Endothelial cell of umbilical vein (primary cell): ENCODE results near the gene TBL2. TPM values are rescaled to one million over a fixed set of nuclear protein-coding genes. Genes with fewer than 3 reads are reported as not detected.
"Not testable (repeated sequence)": the region's sequence is repeated elsewhere in the genome, so short reads cannot be mapped to it uniquely, and the experiment has no call there.

ENCODE experiments used
- BruUV-seq: library from RNA; stranded (reverse); fragments of 400-500 nt; replicated peaks from 2 replicates; lab custom pipeline; 2021; lab: Mats Ljungman, UMichigan
- CTCF ChIA-PET: fragments of 300-600, 350-600 bp; sonication (Branson Sonifier 250); formaldehyde crosslinking; loops from one replicate; lab custom pipeline; 2021; ENCODE audit warnings: antibody characterized with exemption, inconsistent platforms; lab: Charles Lee
- POLR2A ChIA-PET: fragments of 300-600, 350-600 bp; sonication (Branson Sonifier 250); formaldehyde crosslinking; loops from one replicate; lab custom pipeline; 2021; ENCODE audit warnings: antibody characterized with exemption, inconsistent platforms; lab: Charles Lee
- DNase-seq: peaks from one replicate; pipeline ENCODE4 v3.0.0-alpha.2; 2011; ENCODE audit warnings: low read depth, low spot score
- FAIRE-seq: peaks from 2 replicates; lab custom pipeline; 2011; peaks lifted over from hg19 to GRCh38; lab: Jason Lieb, UNC
- H2AFZ ChIP-seq: 2 replicates; pipeline ENCODE4 v1.6.0; 2012; ENCODE audit warnings: low read depth, low read length, control low read depth, inconsistent platforms
- H3K27ac ChIP-seq: 2 replicates; pipeline ENCODE4 v1.5.1; 2011; ENCODE audit warnings: low read depth, mild to moderate bottlenecking, control low read depth, low read length, moderate library complexity; ENCODE audit not compliant: insufficient read depth
- H3K27me3 ChIP-seq, 2 experiments: 2 replicates each; pipeline versions ENCODE4 v1.6.0 to v1.6.1; 2011; ENCODE audit warnings: low read length in 2 of 2, mixed read lengths in 1 of 2; ENCODE audit not compliant: control insufficient read depth in 2 of 2, insufficient read depth in 2 of 2
- H3K36me3 ChIP-seq, 2 experiments: 2 replicates in 1 of 2; 3 replicates in 1 of 2; pipeline ENCODE4 v1.5.1; 2011; ENCODE audit warnings: low read length in 2 of 2, mild to moderate bottlenecking in 1 of 2, moderate library complexity in 1 of 2; ENCODE audit not compliant: control insufficient read depth in 2 of 2, insufficient read depth in 2 of 2; ENCODE audit errors: extremely low read depth in 1 of 2
- H3K4me1 ChIP-seq: 3 replicates; pipeline ENCODE4 v1.5.1; 2011; ENCODE audit warnings: mild to moderate bottlenecking, low read length; ENCODE audit not compliant: control insufficient read depth, insufficient read depth; ENCODE audit errors: extremely low read depth
- H3K4me2 ChIP-seq: 2 replicates; pipeline ENCODE4 v1.6.1; 2011; ENCODE audit warnings: low read length, control low read depth, mixed read lengths; ENCODE audit not compliant: insufficient read depth
- H3K4me3 ChIP-seq, 3 experiments: fragments of 200-600 bp in 1 of 3; sonication (generic), shearing (Covaris generic) in 1 of 3; replicated peaks in 1 of 3; 2 replicates each; pipeline ENCODE4 v1.5.1; 2011 to 2016; ENCODE audit warnings: control low read depth in 3 of 3, low read length in 3 of 3, mild to moderate bottlenecking in 2 of 3, inconsistent platforms in 1 of 3, low read depth in 1 of 3, moderate library complexity in 1 of 3; ENCODE audit not compliant: insufficient read depth in 1 of 3
- H3K79me2 ChIP-seq: 2 replicates; pipeline ENCODE4 v1.6.0; 2012; ENCODE audit warnings: low read length, inconsistent platforms; ENCODE audit not compliant: control insufficient read depth, insufficient read depth
- H3K9ac ChIP-seq: replicated peaks from 2 replicates; pipeline ENCODE3; 2011; ENCODE audit warnings: low read length, control low read depth; ENCODE audit not compliant: insufficient read depth; ENCODE audit errors: extremely low read depth
- H3K9me1 ChIP-seq: replicated peaks from 3 replicates; pipeline ENCODE4 v1.6.0; 2011; ENCODE audit warnings: mild to moderate bottlenecking, low read length; ENCODE audit not compliant: control insufficient read depth, insufficient read depth; ENCODE audit errors: extremely low read depth
- H3K9me3 ChIP-seq: replicated peaks from 2 replicates; pipeline ENCODE4 v1.5.1; 2012; ENCODE audit warnings: low read length, inconsistent platforms; ENCODE audit not compliant: control insufficient read depth, insufficient read depth
- H4K20me1 ChIP-seq: replicated peaks from 2 replicates; pipeline ENCODE3; 2011; ENCODE audit warnings: mild to moderate bottlenecking, low read length; ENCODE audit not compliant: control insufficient read depth, insufficient read depth; ENCODE audit errors: extremely low read depth
- EZH2 ChIP-seq: IDR thresholded peaks from 2 replicates; pipeline ENCODE4 v1.6.1; 2012; ENCODE audit warnings: borderline replicate concordance, low read depth, mild to moderate bottlenecking, moderate library complexity, low read length, inconsistent platforms; ENCODE audit not compliant: severe bottlenecking
- FOS ChIP-seq: IDR thresholded peaks from 2 replicates; pipeline ENCODE4 v1.6.1; 2011; ENCODE audit warnings: mild to moderate bottlenecking, low read length, moderate library complexity, borderline replicate concordance; ENCODE audit not compliant: insufficient read depth
- GATA2 ChIP-seq: IDR thresholded peaks from 2 replicates; pipeline ENCODE4 v1.7.0; 2011; ENCODE audit warnings: low read depth, mild to moderate bottlenecking, moderate library complexity, mixed read lengths, low read length; ENCODE audit not compliant: insufficient read length, insufficient read depth
- JUN ChIP-seq: IDR thresholded peaks from 2 replicates; pipeline ENCODE4 v1.6.1; 2011; ENCODE audit warnings: borderline replicate concordance, low read depth; ENCODE audit not compliant: insufficient read length, insufficient read depth
- MYC ChIP-seq: IDR thresholded peaks from one replicate; pipeline ENCODE4 v1.6.1; 2011; ENCODE audit warnings: mild to moderate bottlenecking, low read depth, low read length
- POLR2A ChIP-seq: IDR thresholded peaks from 2 replicates; pipeline ENCODE4 v1.6.1; 2012; ENCODE audit warnings: low read depth, mild to moderate bottlenecking, control low read depth, low read length
- POLR2AphosphoS5 ChIP-seq: IDR thresholded peaks from 2 replicates; pipeline ENCODE4 v1.6.1; 2012; ENCODE audit warnings: low read depth, mild to moderate bottlenecking, control low read depth, low read length, moderate library complexity; ENCODE audit not compliant: insufficient read depth
- dilution Hi-C: fragments of 300-500 bp; cut with MboI; formaldehyde crosslinking; loops from one replicate; pipeline ENCODE4 v1.15.0; 2019; ENCODE audit warnings: low sequenced_read_pairs; ENCODE audit not compliant: extremely low pct_ligation_motif_present
- intact Hi-C: fragments of 100-400 bp; cut with micrococcal nuclease; formaldehyde crosslinking; loops from one replicate; pipeline ENCODE4 v1.10.0; 2022
- polyA plus RNA-seq, 4 experiments: library from polyadenylated mRNA; depleted of rRNA in 3 of 4; stranded (reverse) in 3 of 4; unstranded in 1 of 4; fragments of >200 nt; gene quantifications; 2 replicates each; pipeline versions ENCODE4 v1.2.1 to v1.2.3, GENCODE V29; 2011 to 2012; ENCODE audit warnings: missing spikeins in 1 of 4
- total RNA-seq: library from RNA; stranded (reverse); gene quantifications from 2 replicates; pipeline ENCODE4 v1.2.3, GENCODE V29; 2021
- TF ChIP-seq, protein P1 (sequence below): IDR thresholded peaks from 2 replicates; pipeline ENCODE4 v1.6.1; 2011; ENCODE audit not compliant: insufficient read depth, insufficient read length
- TF ChIP-seq, protein P2 (sequence below), 2 donors: IDR thresholded peaks; 1 replicate in 1 of 2; 2 replicates in 1 of 2; pipeline ENCODE4 v1.5.1; 2011; ENCODE audit warnings: low read length in 2 of 2, mild to moderate bottlenecking in 2 of 2, moderate library complexity in 2 of 2, control low read depth in 1 of 2, inconsistent platforms in 1 of 2, low read depth in 1 of 2; ENCODE audit not compliant: insufficient read depth in 1 of 2; ENCODE audit errors: extremely low read depth in 1 of 2

TBL2 gene
- total and polyA plus RNA-seq, 2 donors (not counting 3 experiments of a cell fraction or from before 2014, with no cell fraction given): 38.6 to 48.4 TPM

DNA sequence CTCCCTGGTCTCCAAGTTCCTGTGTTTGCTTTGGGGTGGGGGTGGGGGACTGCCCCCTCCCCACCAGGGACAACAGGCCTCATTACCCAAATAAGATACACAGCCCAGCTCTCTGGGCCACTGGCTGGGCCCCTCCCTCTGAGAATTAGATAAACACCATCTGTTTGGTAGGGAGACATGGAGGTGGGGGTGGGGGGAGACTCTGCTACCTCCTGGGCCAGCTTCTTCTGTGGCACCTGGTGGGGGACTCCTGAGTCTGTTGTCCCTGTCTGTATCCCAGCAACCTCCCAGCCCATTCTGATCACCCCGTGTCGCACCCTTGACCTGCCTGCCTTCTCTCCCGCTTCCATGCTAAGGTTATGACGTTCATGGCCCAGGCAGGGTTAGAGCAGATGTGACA is 40.2 kb upstream of the TBL2 start:
- no peaks in the 10 kb centered on the region for H3K79me2 ChIP-seq
- dilution Hi-C loops (no loop called here), intact Hi-C loops (no loop called here)
- H3K9ac ChIP-seq: no peak overlapping the region
- no peak overlapping the region for H2AFZ ChIP-seq
- DNase-seq: no peak
- no peak overlapping the region for H3K4me3 ChIP-seq
- CTCF ChIA-PET: interaction anchor here (1.0 to 5.7 kb wide), 3 partner anchors 12 to 116 kb away, joined by 3 to 46 read pairs (median 4); partner anchors contain the start of gene VPS37D
- no peaks in the 10 kb centered on the region for H3K4me1 ChIP-seq
- peaks cover 16 to 18% of the 10 kb centered on the region in 2 experiments for H3K27me3 ChIP-seq
- no peaks in the 10 kb centered on the region for H4K20me1 ChIP-seq
- H3K9me3 ChIP-seq: no peaks in the 10 kb centered on the region
- H3K9me1 ChIP-seq: no peaks in the 10 kb centered on the region
- TF ChIP-seq POLR2A (no peak), POLR2AphosphoS5 (no peak), FOS (no peak), EZH2 (no peak), GATA2 (no peak), JUN (no peak), MYC (no peak)
- TF ChIP-seq, protein P1, sequence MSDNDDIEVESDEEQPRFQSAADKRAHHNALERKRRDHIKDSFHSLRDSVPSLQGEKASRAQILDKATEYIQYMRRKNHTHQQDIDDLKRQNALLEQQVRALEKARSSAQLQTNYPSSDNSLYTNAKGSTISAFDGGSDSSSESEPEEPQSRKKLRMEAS: no peak
- TF ChIP-seq, protein P2, sequence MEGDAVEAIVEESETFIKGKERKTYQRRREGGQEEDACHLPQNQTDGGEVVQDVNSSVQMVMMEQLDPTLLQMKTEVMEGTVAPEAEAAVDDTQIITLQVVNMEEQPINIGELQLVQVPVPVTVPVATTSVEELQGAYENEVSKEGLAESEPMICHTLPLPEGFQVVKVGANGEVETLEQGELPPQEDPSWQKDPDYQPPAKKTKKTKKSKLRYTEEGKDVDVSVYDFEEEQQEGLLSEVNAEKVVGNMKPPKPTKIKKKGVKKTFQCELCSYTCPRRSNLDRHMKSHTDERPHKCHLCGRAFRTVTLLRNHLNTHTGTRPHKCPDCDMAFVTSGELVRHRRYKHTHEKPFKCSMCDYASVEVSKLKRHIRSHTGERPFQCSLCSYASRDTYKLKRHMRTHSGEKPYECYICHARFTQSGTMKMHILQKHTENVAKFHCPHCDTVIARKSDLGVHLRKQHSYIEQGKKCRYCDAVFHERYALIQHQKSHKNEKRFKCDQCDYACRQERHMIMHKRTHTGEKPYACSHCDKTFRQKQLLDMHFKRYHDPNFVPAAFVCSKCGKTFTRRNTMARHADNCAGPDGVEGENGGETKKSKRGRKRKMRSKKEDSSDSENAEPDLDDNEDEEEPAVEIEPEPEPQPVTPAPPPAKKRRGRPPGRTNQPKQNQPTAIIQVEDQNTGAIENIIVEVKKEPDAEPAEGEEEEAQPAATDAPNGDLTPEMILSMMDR (IDR thresholded peaks at IDR 0.05; ENCODE audit: extremely low read depth in 1 of 2, insufficient read depth in 1 of 2, low read depth in 1 of 2, low read length in 2 of 2): no peak
- FAIRE-seq: no peak
- POLR2A ChIA-PET: no interaction called here
- no peak overlapping the region for H3K27ac ChIP-seq
- BruUV-seq: no TSS peak
- no peak overlapping the region for H3K4me2 ChIP-seq
- H3K36me3 ChIP-seq: no peaks in the 10 kb centered on the region

DNA sequence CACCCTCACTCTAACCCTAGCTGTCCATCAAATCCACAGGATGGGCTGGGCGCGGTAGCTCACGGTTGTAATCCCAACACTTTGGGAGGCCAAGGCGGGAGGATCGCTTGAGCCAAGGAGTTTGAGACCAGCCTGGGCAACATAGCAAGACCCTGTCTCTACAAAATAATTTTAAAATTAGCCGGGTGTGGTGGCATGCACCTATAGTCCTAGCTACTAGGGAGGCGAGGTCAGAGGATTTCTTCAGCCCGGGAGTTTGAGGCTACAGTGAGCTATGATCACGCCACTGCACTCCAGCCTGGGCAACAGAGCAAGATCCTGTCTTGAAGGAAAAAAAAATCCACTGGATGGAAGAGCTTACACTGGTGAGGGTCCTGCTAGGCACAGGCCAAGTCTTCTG is 39.1 kb upstream of the TBL2 start:
- FAIRE-seq, BruUV-seq, H3K4me1 ChIP-seq, H3K36me3 ChIP-seq, H3K79me2 ChIP-seq, H4K20me1 ChIP-seq, H3K9me1 ChIP-seq, H2AFZ ChIP-seq, H3K4me3 ChIP-seq, H3K27ac ChIP-seq, H3K27me3 ChIP-seq, H3K9me3 ChIP-seq, dilution Hi-C loops, POLR2A ChIA-PET, H3K9ac ChIP-seq, intact Hi-C loops, H3K4me2 ChIP-seq, DNase-seq: not testable (repeated sequence)
- CTCF ChIA-PET: interaction anchor here (1.0 to 15.1 kb wide), 4 partner anchors 11 to 117 kb away, joined by 3 to 270 read pairs (median 25); partner anchors contain the start of genes STX1A and VPS37D
